HCT116 (cell line): ENCODE measurements around the gene MRPS35. TPM values are rescaled to one million over a fixed set of nuclear protein-coding genes. Genes with fewer than 3 reads are reported as not detected.

ENCODE experiments used
- ATAC-seq: fragments of 200-7000 bp; cut with Tn5 transposase; 2 replicates; pipeline ENCODE4 v1.9.1; 2020; ENCODE audit warnings: mild to moderate bottlenecking, moderate library complexity
- BruUV-seq: library from RNA; stranded (reverse); fragments of 400-500 nt; replicated peaks from 2 replicates; lab custom pipeline; 2021; lab: Mats Ljungman, UMichigan
- CTCF ChIA-PET: fragments of 300-600 bp; sonication (Branson Sonifier 250); formaldehyde crosslinking; loops from one replicate; lab custom pipeline; 2021; ENCODE audit warnings: antibody characterized with exemption; lab: Charles Lee
- POLR2A ChIA-PET: fragments of 300-600, 350-600 bp; sonication (Branson Sonifier 250); formaldehyde crosslinking; loops from one replicate; lab custom pipeline; 2021; ENCODE audit warnings: antibody characterized with exemption; lab: Charles Lee
- RAD21 ChIA-PET, 2 experiments: fragments of 300-600 bp; sonication (Branson Sonifier 250); formaldehyde crosslinking; loops; one replicate each; lab custom pipeline; 2023; ENCODE audit warnings: low total read pairs in 2 of 2; ENCODE audit not compliant: uncharacterized antibody in 2 of 2, unreplicated experiment in 2 of 2, low non-redundant PET in 1 of 2; lab: Charles Lee
- DNase-seq: peaks from one replicate; pipeline ENCODE4 v3.0.0-alpha.2; 2010; ENCODE audit warnings: low read depth, low spot score
- H2AFZ ChIP-seq: fragments of 200-600 bp; shearing (Covaris generic), sonication (generic); 2 replicates; pipeline ENCODE4 v1.6.1; 2017; ENCODE audit warnings: low read depth, mixed run types, mixed read lengths, antibody characterized with exemption, low read length; ENCODE audit not compliant: poor library complexity, severe bottlenecking
- H3K27ac ChIP-seq: 2 replicates; pipeline ENCODE4 v1.5.1; 2012; ENCODE audit warnings: low read depth, low read length
- H3K27me3 ChIP-seq: fragments of 200-600 bp; sonication (generic); 2 replicates; pipeline ENCODE4 v1.6.1; 2016; ENCODE audit warnings: mixed run types, low read length, mixed read lengths; ENCODE audit not compliant: insufficient read depth
- H3K36me3 ChIP-seq, 2 experiments: fragments of 200-500 bp in 1 of 2; fragments of 200-600 bp in 1 of 2; sonication (Bioruptor generic) in 1 of 2; sonication (generic) in 1 of 2; 2 replicates each; pipeline versions ENCODE4 v1.5.1 to v1.6.1; 2014 to 2016; ENCODE audit warnings: low read length in 2 of 2, inconsistent platforms in 1 of 2, mixed read lengths in 1 of 2, mixed run types in 1 of 2; ENCODE audit not compliant: insufficient read depth in 2 of 2, control insufficient read depth in 1 of 2
- H3K4me1 ChIP-seq, 2 experiments: fragments of 200-600 bp in 1 of 2; sonication (generic) in 1 of 2; 2 replicates each; pipeline versions ENCODE4 v1.5.1 to v1.6.1; 2012 to 2017; ENCODE audit warnings: low read length in 2 of 2, inconsistent platforms in 1 of 2, mild to moderate bottlenecking in 1 of 2, mixed read lengths in 1 of 2, mixed run types in 1 of 2, moderate library complexity in 1 of 2; ENCODE audit not compliant: insufficient read depth in 2 of 2, control insufficient read depth in 1 of 2
- H3K4me2 ChIP-seq: fragments of 200-600 bp; sonication (generic); 2 replicates; pipeline ENCODE4 v1.6.1; 2017; ENCODE audit warnings: mixed run types, low read length, mixed read lengths
- H3K4me3 ChIP-seq, 2 experiments: fragments of 200-600 bp in 1 of 2; sonication (generic) in 1 of 2; replicated peaks in 1 of 2; 2 replicates each; pipeline ENCODE4 v1.5.1; 2011 to 2016; ENCODE audit warnings: low read length in 2 of 2, control low read depth in 1 of 2, low read depth in 1 of 2, mild to moderate bottlenecking in 1 of 2, mixed read lengths in 1 of 2, mixed run types in 1 of 2
- H3K79me2 ChIP-seq: fragments of 200-600 bp; sonication (generic); 2 replicates; pipeline ENCODE4 v1.6.1; 2017; ENCODE audit warnings: mild to moderate bottlenecking, mixed run types, low read length, moderate library complexity, mixed read lengths; ENCODE audit not compliant: insufficient read depth
- H3K9ac ChIP-seq: fragments of 200-600 bp; sonication (generic); 2 replicates; pipeline ENCODE4 v1.6.1; 2016; ENCODE audit warnings: low read length, mixed read lengths
- H3K9me2 ChIP-seq: fragments of 200-600 bp; sonication (generic), shearing (Covaris generic); 2 replicates; pipeline ENCODE4 v1.6.1; 2017; ENCODE audit warnings: mixed run types, mild to moderate bottlenecking, moderate library complexity; ENCODE audit not compliant: insufficient read depth
- H3K9me3 ChIP-seq, 2 experiments: fragments of 200-500 bp in 1 of 2; fragments of 200-600 bp in 1 of 2; sonication (Bioruptor generic) in 1 of 2; sonication (generic) in 1 of 2; 2 replicates each; pipeline ENCODE4 v1.6.1; 2014 to 2017; ENCODE audit warnings: low read length in 2 of 2, mixed read lengths in 2 of 2, inconsistent platforms in 1 of 2, low read depth in 1 of 2, mild to moderate bottlenecking in 1 of 2, mixed run types in 1 of 2, moderate library complexity in 1 of 2; ENCODE audit not compliant: control insufficient read depth in 1 of 2, insufficient read depth in 1 of 2
- H4K20me1 ChIP-seq: fragments of 200-600 bp; sonication (generic), shearing (Covaris generic); 2 replicates; pipeline ENCODE4 v1.6.1; 2017; ENCODE audit warnings: mixed run types, mild to moderate bottlenecking, moderate library complexity; ENCODE audit not compliant: insufficient read depth
- CBX3 ChIP-seq: IDR thresholded peaks from 2 replicates; pipeline ENCODE4 v1.6.1; 2012; ENCODE audit warnings: low read depth
- CEBPB ChIP-seq: IDR thresholded peaks from 2 replicates; pipeline ENCODE4 v1.6.1; 2012; ENCODE audit warnings: low read depth
- EGR1 ChIP-seq: IDR thresholded peaks from 2 replicates; pipeline ENCODE4 v1.6.1; 2012; ENCODE audit warnings: low read depth
- ELF1 ChIP-seq: IDR thresholded peaks from 2 replicates; pipeline ENCODE4 v1.6.1; 2012; ENCODE audit warnings: low read depth, borderline replicate concordance
- EZH2 ChIP-seq: fragments of 200-600 bp; sonication (generic); IDR thresholded peaks from 2 replicates; pipeline ENCODE4 v1.6.1; 2017; ENCODE audit warnings: antibody characterized with exemption, mixed run types
- EZH2phosphoT487 ChIP-seq: fragments of 200-600 bp; IDR thresholded peaks from 2 replicates; pipeline ENCODE4 v1.6.1; 2018; ENCODE audit warnings: antibody characterized with exemption, borderline replicate concordance
- FOSL1 ChIP-seq: IDR thresholded peaks from 2 replicates; pipeline ENCODE4 v1.6.1; 2012; ENCODE audit warnings: low read depth
- JUND ChIP-seq: IDR thresholded peaks from 2 replicates; pipeline ENCODE4 v1.6.1; 2012
- POLR2AphosphoS5 ChIP-seq: IDR thresholded peaks from 2 replicates; pipeline ENCODE4 v1.6.1; 2011; ENCODE audit warnings: mild to moderate bottlenecking, low read depth, low read length, moderate library complexity
- REST ChIP-seq: IDR thresholded peaks from 2 replicates; pipeline ENCODE4 v1.6.1; 2012; ENCODE audit warnings: low read depth
- SIN3A ChIP-seq: IDR thresholded peaks from 2 replicates; pipeline ENCODE4 v1.6.1; 2012; ENCODE audit warnings: low read depth
- SP1 ChIP-seq: IDR thresholded peaks from 2 replicates; pipeline ENCODE4 v1.6.1; 2012; ENCODE audit warnings: low read depth
- SRF ChIP-seq: IDR thresholded peaks from 2 replicates; pipeline ENCODE4 v1.6.1; 2012; ENCODE audit warnings: low read depth
- TCF7L2 ChIP-seq: IDR thresholded peaks from 2 replicates; pipeline ENCODE4 v1.7.0; 2011; ENCODE audit warnings: borderline replicate concordance, inconsistent platforms; ENCODE audit not compliant: insufficient read depth, insufficient read length; ENCODE audit errors: extremely low read depth
- YY1 ChIP-seq: IDR thresholded peaks from 2 replicates; pipeline ENCODE4 v1.6.1; 2011; ENCODE audit warnings: low read length, low read depth, moderate library complexity, mild to moderate bottlenecking; ENCODE audit not compliant: insufficient replicate concordance; ENCODE audit errors: extremely low read depth
- ZFX ChIP-seq: fragments of 450-650 bp; IDR thresholded peaks from 2 replicates; pipeline ENCODE4 v1.6.1; 2017
- ZNF274 ChIP-seq: fragments of 200-500 bp; sonication (Bioruptor generic); IDR thresholded peaks from 2 replicates; pipeline ENCODE4 v1.6.1; 2014; ENCODE audit warnings: mild to moderate bottlenecking, low read depth, low read length, inconsistent platforms
- intact Hi-C: fragments of 100-400 bp; cut with micrococcal nuclease; formaldehyde crosslinking; loops from 2 replicates; pipeline ENCODE4 v1.10.0; 2022
- total RNA-seq: library from RNA; stranded (reverse); gene quantifications from one replicate; pipeline ENCODE4 v1.2.1, GENCODE V29; 2021; ENCODE audit not compliant: unreplicated experiment
- TF ChIP-seq, protein P1 (sequence below): IDR thresholded peaks from 2 replicates; pipeline ENCODE4 v1.6.1; 2012
- TF ChIP-seq, protein P2 (sequence below), 3 experiments: fragments of 200-600 bp in 1 of 3; sonication (generic) in 1 of 3; IDR thresholded peaks in 2 of 3; conservative IDR thresholded peaks in 1 of 3; 2 replicates each; pipeline ENCODE4 v1.5.1; 2012 to 2017; ENCODE audit warnings: low read depth in 2 of 3, low read length in 2 of 3, antibody characterized with exemption in 1 of 3, borderline replicate concordance in 1 of 3, control low read depth in 1 of 3, mild to moderate bottlenecking in 1 of 3, mixed read lengths in 1 of 3, mixed run types in 1 of 3, moderate library complexity in 1 of 3; ENCODE audit not compliant: insufficient read depth in 1 of 3
- TF ChIP-seq, protein P3 (sequence below): IDR thresholded peaks from 2 replicates; pipeline ENCODE4 v1.6.1; 2011; ENCODE audit warnings: mild to moderate bottlenecking, low read length, moderate library complexity; ENCODE audit not compliant: insufficient replicate concordance; ENCODE audit errors: extremely low read depth

Gene MRPS35
- total RNA-seq, 1 experiment from 2014 or later, result 55.4 TPM

GRCh38 chr12:27779920-27780611 lies 69.4 kb downstream of the MRPS35 start, which contains the start of the genes KLHL42 and MANSC4:
KLHL42 (plus strand) TSS chr12:27780233; CDS start chr12:27780331, 98 bp downstream.
MANSC4 (minus strand) TSS chr12:27780236; CDS start chr12:27771276, 8,960 bp downstream.
- no peaks in the 10 kb centered on the region for H4K20me1 ChIP-seq
- peak within 1 kb of the TSS; percentile 89 for H3K27ac ChIP-seq
- H3K9me2 ChIP-seq, result no peaks in the 10 kb centered on the region
- H3K27me3 ChIP-seq, result no peaks in the 10 kb centered on the region
- H3K36me3 ChIP-seq, result no peaks in the 10 kb centered on the region; a peak in 1 of 4 replicates
- peak within 1 kb of the TSS; percentile 75 to 90 for H3K4me3 ChIP-seq
- ATAC-seq (peak; percentile 81), DNase-seq (no peak)
- peaks cover 43% of the 10 kb centered on the region for H3K79me2 ChIP-seq
- H3K9ac ChIP-seq, result peak within 1 kb of the TSS; percentile 84
- POLR2A ChIA-PET, result no interaction called here
- H3K4me2 ChIP-seq, result peak within 1 kb of the TSS; percentile 100
- RAD21 ChIA-PET, result no interaction called here
- intact Hi-C loops, result no loop called here
- CTCF ChIA-PET, result interaction anchor here (0.8 to 1.1 kb wide), 2 partner anchors 41 to 46 kb away, joined by 3 to 5 read pairs; no protein-coding TSS in a partner anchor
- H3K9me3 ChIP-seq, result no peaks in the 10 kb centered on the region
- BruUV-seq, result no TSS peak
- peaks cover 10 to 24% of the 10 kb centered on the region in 2 experiments; a peak in 3 of 4 replicates for H3K4me1 ChIP-seq
- peak within 1 kb of the TSS; percentile 85 for H2AFZ ChIP-seq
- TF ChIP-seq REST, result no peak
- TF ChIP-seq, protein P1, sequence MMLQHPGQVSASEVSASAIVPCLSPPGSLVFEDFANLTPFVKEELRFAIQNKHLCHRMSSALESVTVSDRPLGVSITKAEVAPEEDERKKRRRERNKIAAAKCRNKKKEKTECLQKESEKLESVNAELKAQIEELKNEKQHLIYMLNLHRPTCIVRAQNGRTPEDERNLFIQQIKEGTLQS, result no peak
- TF ChIP-seq SIN3A, result peak; percentile 50; the same call in 1 of the 2 replicates
- TF ChIP-seq ZNF274, result no peak
- peak; percentile 98 for TF ChIP-seq ZFX
- TF ChIP-seq, protein P2, sequence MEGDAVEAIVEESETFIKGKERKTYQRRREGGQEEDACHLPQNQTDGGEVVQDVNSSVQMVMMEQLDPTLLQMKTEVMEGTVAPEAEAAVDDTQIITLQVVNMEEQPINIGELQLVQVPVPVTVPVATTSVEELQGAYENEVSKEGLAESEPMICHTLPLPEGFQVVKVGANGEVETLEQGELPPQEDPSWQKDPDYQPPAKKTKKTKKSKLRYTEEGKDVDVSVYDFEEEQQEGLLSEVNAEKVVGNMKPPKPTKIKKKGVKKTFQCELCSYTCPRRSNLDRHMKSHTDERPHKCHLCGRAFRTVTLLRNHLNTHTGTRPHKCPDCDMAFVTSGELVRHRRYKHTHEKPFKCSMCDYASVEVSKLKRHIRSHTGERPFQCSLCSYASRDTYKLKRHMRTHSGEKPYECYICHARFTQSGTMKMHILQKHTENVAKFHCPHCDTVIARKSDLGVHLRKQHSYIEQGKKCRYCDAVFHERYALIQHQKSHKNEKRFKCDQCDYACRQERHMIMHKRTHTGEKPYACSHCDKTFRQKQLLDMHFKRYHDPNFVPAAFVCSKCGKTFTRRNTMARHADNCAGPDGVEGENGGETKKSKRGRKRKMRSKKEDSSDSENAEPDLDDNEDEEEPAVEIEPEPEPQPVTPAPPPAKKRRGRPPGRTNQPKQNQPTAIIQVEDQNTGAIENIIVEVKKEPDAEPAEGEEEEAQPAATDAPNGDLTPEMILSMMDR (IDR thresholded peaks at IDR 0.05 in 2 of 3, conservative IDR thresholded peaks at IDR 0.05 in 1 of 3; ENCODE audit: borderline replicate concordance in 1 of 3, insufficient read depth in 1 of 3, low read depth in 2 of 3, low read length in 2 of 3), result no peak
- TF ChIP-seq EGR1, result peak; percentile 19; the same call in 1 of the 2 replicates
- TF ChIP-seq, protein P3, sequence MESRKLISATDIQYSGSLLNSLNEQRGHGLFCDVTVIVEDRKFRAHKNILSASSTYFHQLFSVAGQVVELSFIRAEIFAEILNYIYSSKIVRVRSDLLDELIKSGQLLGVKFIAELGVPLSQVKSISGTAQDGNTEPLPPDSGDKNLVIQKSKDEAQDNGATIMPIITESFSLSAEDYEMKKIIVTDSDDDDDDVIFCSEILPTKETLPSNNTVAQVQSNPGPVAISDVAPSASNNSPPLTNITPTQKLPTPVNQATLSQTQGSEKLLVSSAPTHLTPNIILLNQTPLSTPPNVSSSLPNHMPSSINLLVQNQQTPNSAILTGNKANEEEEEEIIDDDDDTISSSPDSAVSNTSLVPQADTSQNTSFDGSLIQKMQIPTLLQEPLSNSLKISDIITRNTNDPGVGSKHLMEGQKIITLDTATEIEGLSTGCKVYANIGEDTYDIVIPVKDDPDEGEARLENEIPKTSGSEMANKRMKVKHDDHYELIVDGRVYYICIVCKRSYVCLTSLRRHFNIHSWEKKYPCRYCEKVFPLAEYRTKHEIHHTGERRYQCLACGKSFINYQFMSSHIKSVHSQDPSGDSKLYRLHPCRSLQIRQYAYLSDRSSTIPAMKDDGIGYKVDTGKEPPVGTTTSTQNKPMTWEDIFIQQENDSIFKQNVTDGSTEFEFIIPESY, result no peak
- TF ChIP-seq FOSL1, result no peak
- TF ChIP-seq JUND, result no peak
- no peak for TF ChIP-seq SP1
- peak; percentile 44; the same call in 1 of the 2 replicates for TF ChIP-seq POLR2AphosphoS5
- TF ChIP-seq EZH2phosphoT487, result no peak
- TF ChIP-seq SRF, result no peak
- no peak for TF ChIP-seq CEBPB
- no peak for TF ChIP-seq CBX3
- TF ChIP-seq YY1, result no peak
- TF ChIP-seq EZH2, result no peak
- TF ChIP-seq ELF1, result no peak
- TF ChIP-seq TCF7L2, result no peak
